Measurements from ENCODE around the gene SH3PXD2A.
A peak's percentile ranks its signal among the peaks of the same experiment; 100 is the strongest.

SH3PXD2A gene

DNA sequence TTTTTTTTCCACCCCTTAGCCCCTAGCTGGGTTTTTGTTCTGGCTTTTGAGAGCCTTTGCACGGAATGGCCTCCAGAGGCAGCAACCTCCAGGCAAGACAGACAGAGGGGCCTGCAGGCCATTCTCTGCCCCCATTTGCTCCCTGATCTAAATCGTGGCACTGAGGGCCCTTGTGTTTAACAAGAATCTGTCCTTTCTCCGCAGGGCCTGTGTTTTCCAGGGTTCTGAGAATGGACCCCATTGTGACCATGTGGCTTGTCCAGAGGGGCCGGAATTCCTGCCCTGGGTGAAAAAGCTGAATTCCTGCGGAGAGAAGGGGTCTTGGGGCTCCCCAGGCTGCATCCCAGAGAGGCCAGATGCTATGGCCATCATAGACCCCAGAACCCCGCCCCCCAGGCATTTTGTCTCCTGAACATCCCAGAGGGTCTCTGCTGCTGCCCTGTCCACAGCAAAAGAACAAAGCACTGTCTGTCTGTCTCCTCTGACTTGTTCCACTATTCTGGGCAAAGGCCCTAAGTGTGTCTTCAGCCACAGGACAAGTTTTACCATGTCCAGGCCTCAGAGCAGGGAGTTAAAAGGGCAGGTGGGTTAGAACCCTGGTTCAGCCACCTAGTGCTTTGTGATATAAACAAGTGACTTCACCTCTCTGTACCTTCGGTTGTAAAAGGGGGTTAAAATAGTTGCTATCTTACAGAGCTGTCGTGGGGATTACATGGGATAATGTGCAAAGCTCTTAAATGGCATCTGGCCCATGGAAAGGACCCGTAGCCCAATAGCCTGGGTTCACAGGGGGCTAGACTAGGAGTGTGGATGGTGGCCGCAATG is 155.6 kb downstream of the SH3PXD2A start:
- DNase-seq: no peak

DNA sequence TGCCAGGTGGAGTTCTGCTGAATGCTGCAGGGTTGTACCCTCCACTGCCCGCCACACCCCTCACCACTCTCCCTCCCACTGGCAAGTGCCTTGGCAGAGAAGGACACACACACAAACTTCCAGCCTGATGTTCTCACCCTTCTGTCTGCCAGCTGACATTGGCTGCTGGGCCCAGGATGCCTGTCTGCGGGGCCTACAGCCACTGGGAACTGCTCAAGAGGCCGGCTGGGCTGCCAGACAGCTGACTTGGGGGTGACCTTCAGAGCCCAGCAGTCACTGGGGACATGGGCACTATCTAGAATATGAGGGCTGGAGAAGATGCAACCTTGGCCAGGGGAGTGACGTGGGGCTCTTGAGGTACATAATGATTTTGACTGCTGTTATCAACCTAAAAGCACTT is 157.1 kb downstream of the SH3PXD2A start:
- no peak for DNase-seq

DNA sequence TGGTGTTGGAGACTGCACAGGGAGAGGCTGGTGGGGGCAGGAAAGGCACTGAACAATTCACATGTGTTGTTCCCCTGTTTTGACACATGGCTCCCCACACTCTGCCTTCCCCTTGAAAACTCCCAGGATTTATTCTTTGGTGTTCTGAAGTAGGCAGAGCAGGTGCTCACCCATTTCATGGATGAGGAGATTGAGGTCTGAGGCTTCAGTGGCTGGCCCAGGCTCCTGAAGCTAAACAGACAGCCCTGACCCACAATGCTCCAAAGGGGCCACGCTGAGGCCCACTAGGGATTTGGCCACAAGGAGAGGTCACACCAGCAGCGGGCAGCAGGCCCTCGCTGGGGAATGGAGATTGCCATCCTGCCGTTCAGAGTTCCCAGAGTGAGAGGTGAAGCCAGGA is 157.6 kb downstream of the SH3PXD2A start:
- DNase-seq: no peak

DNA sequence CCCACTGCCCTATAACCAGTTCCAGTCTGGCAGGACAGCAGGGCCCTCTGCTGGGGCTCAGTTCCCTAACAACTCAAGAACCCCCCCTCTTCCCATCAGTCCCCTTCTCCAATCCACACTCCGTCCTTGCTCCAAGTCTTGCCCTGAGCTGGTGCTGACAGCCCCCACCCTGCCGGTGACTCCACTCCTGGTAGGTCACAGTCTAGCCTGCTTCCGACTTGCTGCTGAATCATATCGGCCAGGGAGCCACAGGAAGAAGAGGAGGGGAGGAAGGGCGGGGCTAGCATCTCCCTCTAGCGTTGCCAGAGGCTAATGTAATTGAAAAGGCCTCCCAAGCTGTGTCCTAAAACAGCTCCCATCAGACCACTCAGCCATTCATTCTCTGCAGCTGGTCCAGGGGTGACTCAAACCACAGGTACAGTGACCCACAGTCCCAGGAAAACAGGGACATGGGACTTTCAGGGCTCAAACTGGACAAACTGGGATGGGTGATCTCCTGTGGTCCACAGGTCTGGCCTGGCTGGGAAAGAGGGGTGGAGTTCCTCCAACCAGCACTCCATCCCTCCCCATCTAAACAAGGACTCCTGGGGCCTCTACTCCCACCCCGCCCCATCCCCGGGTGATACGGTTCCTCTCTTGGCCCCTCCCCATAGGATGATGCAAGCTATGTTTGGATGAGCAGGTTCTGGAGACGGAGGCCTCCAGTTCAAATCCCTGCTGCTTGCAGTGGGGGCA is 158.8 kb downstream of the SH3PXD2A start:
- DNase-seq: peak; percentile 83

DNA sequence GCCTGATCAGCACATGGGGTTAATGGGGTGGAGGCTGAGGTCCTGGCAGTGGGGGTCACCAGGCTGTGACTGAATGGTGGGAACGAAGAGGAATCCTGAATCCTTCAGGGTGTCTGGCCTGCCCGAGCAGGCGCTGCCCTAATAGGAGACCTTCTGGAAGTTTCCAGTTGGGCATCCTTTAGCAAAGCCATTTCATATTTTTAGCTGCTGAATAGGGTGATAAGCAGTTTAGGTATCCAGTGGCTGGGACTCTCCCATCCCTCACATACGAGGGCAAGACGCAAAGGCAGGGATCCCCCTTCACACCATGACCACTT is 159.3 kb downstream of the SH3PXD2A start:
- no peak for DNase-seq

DNA sequence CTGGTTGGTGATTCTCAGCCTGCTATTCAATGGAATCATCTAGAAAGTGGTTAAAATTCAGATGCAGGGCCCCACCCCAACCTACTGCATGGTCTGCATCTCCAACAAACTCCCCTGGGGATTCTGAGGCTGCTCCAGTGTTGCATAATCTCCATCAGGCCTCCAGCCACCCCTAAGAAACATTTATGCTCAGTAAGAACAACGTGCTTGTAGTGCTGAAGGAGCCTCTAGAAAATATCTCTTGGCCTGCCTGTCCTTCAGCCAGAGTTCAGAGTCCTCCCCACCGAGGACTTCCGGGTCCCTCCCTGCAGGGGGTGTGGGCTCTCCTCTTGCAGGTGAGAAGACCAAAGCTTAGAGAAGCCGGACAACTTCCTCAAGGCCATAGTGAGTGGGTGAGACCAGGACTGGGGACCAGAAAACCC is 159.8 kb downstream of the SH3PXD2A start:
- DNase-seq: no peak

DNA sequence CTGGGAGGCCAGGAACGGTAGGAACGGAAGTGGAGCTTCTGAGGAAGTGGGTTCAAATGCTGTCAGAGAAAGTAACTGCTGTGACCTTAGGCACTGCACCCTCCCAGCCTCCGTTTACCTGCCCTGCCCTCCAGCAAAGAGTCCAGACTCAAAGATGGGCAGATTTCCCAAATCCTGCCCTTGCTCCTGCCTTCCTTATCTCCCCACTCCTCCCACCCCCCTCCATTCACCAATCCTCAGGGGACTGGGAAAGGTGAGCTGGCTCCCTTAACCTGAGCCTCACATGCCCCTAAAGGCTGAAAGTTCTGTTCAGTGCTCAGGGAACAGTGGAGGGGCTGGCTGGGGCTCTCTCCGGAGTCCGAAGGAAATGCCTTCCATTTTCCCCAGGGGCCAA is 161.6 kb downstream of the SH3PXD2A start:
- no peak for DNase-seq

DNA sequence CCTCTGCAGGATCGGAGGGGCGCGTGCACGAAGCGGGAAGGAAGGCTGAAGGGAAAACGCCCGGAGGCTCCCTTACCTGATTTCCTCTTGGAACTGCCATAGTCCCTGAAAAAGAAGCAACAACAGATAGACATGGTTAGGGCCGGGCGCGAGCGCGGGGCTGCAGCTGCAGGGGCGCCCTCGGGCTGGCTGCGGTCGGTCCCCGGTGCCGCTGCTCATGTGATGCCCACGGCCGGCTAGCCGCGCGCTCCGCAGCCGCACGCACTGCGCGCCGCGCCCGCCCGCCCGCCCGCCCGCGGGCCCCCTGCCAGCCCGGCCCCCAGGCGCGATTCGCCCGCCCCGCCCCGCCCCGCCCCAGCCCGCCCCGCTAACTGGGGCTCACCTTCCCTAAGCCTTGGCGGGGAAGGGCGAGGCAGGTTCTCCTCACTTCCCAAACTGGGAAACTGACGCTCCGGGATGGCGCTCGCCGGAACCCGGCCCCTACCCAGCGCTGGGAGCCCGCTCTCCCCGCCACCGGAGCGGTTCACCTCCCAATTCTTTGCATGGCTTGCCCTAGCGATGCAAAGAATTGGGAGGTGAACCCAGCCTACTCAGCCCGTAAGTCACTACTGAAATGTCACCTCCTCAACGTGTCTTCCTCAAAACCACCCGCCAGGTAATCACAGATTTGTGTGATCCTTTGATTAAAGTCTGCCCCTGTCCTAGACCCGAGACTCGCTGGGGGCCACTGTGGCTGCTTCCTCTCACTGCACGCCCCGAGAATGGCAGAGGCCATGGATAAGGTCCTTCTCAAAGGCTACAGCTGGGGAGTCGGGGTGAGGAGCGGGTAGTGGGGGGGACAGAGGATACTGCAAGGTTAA is 162.2 kb downstream of the SH3PXD2A start:
- DNase-seq: peak; percentile 27

DNA sequence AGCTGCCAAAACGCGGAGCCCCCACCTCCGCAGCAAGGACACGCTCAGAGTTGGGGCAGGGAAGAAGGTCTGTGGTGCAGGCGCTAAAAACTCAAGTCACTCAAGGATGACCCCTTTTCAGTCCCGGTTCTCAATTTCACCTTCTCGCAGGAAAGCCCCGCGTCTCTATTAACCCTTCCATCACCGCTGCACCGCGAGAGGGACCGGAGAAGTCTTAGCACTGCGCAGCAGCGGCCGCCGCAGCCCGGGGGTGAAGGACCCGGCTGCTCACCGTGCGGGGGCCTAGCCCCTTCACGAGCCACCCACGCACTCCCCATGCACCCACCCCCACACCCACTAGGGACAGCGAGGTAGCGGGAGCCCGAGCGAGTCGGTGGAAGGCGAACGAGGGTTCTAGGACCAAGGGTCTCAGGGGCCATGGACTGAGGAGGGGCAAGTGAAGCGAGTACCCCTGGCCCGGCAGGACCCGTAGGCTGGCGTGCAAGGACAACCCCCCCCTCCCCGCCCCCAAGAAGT is 162.9 kb downstream of the SH3PXD2A start:
- no peak for DNase-seq

DNA sequence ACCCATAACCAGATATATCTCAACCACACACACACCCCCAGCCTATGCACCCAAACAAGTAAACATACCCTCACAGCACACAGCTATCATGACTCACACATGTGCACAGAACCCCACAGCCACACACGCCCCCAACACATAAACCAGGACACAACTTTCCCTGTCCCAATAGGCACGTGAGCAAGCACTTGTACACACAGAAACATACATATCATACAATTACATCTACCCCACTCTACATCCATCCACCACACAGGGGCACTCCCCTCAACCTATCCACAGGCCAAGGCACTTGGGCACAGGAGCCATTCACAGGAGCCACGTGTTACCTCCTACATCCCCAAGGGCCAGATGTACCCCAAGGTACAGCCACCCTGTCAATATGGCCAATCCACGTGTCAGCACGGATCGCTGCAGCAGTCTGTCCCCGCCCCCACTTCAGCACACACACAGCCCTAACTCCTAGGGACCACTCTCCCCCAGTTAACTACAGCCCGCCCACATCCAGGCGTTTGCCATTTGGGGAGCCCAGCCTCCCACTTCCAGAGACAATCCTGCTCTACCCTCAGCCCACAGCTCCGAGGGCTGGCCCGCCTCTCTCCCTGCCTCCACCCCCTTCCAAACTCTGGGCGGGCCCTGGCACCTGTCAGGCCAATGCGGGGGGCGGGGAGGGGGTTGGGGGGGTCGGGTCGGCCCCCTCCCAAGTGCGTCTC is 163.5 kb downstream of the SH3PXD2A start:
- no peak for DNase-seq

DNA sequence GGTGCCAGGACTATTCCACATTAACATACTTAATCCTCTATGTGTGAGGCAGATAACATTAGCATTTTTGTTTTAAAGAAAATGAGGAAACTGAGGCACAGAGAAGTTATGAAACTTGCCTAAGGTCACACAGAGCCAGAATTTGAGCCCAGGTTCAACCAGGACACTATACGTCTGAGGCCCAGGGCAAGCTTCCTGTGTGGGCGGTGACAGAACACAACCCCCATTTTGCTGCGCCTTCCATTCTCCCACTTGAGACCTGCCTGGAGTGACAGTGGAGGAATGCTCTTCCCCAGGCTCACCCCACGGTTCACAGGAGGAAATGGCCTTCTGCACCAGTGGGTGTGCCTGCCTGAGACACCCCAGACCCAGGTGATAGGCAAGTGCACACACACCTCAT is 164.1 kb downstream of the SH3PXD2A start:
- DNase-seq: no peak

DNA sequence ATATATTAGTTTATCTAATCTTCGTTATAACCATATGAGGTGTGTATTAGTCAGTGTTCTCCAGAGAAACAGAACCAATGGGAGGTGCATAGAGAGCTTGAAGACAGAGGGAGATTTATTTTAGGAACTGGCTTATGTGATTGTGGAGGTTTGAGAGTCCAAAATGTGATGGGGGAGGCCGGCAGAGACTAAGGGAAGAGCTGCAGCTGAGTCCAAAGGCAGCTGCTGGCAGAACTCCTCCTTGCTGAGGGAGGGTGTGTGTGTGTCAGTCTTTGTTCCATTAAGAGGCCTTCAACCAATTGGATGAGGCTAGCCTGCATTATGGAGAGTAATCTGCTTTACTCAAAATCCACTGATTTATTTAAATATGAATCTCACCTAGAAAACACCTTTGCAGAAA is 165.1 kb downstream of the SH3PXD2A start:
- no peak for DNase-seq

DNA sequence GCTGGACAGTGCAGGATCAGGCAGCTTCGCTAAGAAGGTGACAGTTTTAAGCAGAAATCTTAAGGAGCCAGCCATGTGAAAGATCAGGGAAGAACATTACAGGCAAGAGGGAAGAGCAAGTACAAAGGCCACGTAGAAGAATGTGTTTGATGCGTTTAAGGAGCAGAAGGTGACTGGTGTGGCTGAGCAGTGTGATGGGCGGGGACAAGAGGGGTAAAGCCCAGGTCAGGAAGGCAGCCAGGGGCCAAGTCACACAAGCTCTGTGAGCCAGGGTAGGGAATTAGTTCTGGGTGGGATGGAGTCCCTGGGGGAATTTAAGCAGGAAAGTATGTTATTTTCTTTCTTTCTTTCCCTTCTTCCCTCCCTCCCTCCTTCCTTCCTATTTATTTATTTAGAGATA is 166.9 kb downstream of the SH3PXD2A start:
- DNase-seq: no peak

DNA sequence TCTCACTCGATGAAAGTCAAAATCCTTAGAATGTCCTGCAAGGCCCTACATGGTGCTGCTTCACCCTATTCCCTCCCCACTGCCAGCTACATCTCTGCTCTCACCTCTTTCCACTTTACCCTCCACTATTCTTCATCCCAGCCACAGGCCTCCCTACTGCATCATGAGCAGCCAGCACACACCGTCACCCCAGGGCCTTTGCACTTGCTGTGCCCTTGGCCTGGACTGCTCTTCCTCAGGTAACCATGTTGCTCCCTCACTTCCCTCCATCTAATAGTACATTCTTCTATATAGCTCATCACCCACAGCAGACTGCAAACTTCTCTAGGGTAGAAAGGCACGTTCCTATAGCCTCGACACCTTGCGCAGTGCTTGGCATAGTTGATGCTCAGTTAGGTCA is 167.7 kb downstream of the SH3PXD2A start:
- no peak for DNase-seq

DNA sequence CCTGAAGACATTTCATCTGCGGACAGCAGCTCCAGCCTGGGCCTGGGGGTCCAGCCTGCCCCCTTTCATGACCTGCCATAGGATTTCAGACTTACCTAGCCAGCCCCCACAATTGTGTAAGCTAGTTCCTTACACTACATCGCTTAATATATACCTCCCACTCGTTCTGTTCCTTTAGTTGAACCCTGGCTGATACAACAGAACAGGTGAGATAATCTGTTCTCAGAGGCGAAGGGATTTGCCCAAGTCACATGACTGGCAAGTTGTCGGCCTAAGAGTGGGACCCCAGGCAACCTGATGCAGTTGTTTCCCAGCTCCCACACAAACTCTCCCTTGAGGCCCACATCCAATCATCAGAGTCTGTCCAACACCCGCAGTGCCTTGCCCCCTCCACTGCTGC is 168.2 kb downstream of the SH3PXD2A start:
- no peak for DNase-seq

DNA sequence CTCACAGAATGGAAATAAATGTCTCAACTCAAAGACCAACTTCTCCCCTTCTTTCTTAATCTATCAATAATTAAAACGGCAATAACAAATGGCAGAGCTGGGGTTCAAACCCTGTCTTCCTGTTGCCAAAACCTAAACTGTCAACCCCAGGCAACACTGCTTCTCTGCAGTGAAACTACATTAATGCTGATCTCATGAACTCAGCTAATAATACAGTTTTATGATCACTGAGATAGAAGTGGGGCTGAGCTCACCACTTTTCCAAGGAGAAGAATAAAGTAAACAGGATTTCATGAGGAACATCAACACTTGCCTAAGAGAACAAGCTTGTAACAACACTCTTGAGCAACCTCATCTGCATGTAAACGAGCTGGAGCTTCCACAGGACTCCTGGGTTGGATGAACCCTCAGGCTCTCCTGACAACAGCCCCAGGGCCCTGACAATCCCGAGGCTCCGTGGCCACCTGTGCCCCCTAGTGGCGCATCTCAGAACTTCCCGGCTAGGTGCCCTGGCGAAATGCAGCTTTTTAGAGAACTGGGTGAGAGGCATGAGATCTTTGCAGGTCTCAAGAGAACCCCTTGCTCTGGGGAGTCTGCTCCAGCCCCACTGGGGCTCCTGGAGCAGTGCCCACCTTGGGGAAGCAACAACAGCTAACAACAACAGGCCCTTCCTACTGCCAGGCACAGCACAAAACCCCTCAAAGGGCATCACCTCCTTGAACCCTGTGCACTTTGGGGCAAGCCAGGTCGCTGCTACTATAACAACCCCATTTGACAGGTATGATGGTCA is 169.3 kb downstream of the SH3PXD2A start:
- DNase-seq: peak; percentile 90

DNA sequence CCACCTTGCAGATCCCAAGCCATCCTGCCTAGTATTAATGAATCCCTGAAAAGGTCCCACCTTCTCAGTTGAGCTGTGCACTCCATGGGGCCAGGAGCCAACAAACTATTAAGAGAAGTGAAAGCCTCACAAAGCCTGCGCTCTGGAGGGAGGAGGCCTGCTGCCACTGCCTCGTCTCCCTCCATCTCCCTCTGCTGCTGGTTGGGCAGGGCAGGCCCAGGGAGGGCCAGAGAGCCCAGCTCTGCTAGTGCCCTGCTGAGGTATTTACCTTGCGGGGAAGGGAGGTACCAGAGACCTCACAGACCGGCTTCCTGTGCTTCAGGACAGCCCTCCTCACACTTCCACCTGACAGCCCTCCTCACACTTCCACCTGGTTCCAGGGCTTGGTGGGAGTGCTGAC is 171.5 kb downstream of the SH3PXD2A start:
- no peak for DNase-seq

DNA sequence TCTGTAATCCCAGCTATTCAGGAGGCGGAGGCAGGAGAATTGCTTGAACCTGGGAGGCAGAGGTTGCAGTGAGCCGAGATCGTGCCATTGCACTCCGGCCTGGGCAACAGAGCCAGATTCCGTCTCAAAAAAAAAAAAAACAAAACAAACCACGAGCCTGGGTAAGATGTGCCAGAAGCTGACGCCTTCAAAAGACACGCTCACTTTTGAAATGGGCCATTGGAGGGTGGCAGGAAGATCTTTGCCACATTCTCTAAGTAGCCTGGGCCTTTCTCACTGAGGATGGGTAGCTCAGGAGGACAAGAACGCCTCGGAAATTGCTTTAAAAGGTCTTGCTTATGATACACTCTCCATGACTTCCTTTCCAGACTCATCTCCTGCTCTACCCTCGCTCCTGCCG is 172.7 kb downstream of the SH3PXD2A start:
- DNase-seq: no peak

DNA sequence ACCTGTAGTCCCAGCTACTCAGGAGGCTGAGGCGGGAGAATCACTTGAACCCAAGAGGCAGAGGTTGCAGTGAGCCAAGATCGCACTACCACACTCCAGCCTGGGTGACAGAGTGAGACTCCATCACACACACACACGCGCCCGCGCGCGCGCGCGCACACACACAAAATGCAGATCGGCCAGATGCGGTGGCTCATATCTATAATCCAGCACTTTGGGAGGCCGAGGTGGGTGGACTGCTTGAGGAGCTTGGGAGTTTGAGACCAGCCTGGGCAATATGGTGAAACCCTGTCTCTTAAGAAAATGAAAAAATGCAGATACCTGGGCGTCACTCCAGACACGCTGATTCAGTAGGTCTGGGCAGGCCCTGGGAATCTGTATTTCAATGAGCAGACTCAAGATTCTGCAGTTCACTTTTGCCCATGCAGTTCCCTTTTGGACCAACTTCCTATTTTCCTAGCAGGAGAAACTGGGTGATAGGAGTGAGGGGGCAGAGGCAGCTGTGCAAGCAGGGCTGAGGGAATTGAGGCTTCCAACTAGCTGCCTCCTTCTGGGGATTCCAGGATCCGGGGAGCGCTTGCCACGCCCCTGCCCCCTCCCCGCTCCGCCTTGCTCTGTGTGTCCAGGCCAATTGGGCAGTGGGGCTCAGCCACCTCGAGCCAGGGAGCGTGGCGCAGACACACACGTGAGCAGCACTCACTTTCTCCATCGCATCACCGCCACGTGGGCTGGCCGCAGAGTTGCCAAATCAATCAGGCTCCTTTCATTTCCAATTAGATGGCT is 173.6 kb downstream of the SH3PXD2A start:
- DNase-seq: no peak

DNA sequence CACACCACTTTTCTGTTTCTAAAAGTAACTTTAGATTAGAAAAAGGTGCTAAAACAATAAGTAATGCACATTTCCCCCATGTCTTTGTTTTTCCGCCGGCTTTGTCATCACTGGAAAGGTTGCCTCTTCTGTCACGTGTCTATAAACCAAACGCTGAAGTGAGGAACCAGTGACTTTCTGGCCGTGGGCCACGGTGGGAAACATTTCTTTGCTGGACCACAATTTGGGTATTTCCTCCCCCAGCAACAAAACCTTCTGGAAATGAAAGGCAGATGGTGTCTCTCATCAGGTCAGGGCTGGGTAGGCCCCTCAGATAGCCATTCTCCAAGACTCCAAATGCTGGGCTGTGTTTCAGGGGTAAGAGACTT is 174.5 kb downstream of the SH3PXD2A start:
- DNase-seq: no peak
